HepG2 (cell line): Measurements from ENCODE around the gene MIPEP. TPM values are rescaled to one million over a fixed set of nuclear protein-coding genes. Genes with fewer than 3 reads are reported as not detected.

Source experiments
- ATAC-seq: fragments of 200-7000 bp; cut with Tn5 transposase; 3 replicates; pipeline ENCODE4 v1.9.1; 2020; ENCODE audit warnings: mild to moderate bottlenecking, moderate library complexity
- BruUV-seq: library from RNA; stranded (reverse); fragments of 400-500 nt; replicated peaks from 2 replicates; lab custom pipeline; 2021; lab: Mats Ljungman, UMichigan
- CTCF ChIA-PET: fragments of 300-600 bp; formaldehyde crosslinking; extraction: SDS; loops from one replicate; lab custom pipeline; 2021; ENCODE audit warnings: low total read pairs, inconsistent platforms, low intra/inter-chr PET ratio; lab: Yijun Ruan, JAX
- POLR2A ChIA-PET: fragments of 350-600 bp; sonication (Branson Sonifier 250); formaldehyde crosslinking; loops from one replicate; lab custom pipeline; 2020; ENCODE audit warnings: antibody characterized with exemption, inconsistent platforms; lab: Yijun Ruan, JAX
- DNase-seq: peaks from one replicate; pipeline ENCODE4 v3.0.0-alpha.2; 2015; ENCODE audit warnings: low spot score
- FAIRE-seq: peaks from 3 replicates; lab custom pipeline; 2011; peaks lifted over from hg19 to GRCh38; lab: Jason Lieb, UNC
- H2AFZ ChIP-seq: one replicate; pipeline ENCODE4 v1.6.1; 2011; ENCODE audit warnings: low read length, inconsistent platforms
- H3K27ac ChIP-seq: fragments of 300-600 bp; 3 replicates; pipeline ENCODE4 v1.8.0; 2011; ENCODE audit warnings: mixed run types, mild to moderate bottlenecking, mixed read lengths, low read length, inconsistent platforms; ENCODE audit not compliant: insufficient read depth; ENCODE audit errors: extremely low read length
- H3K27me3 ChIP-seq, 2 experiments: fragments of 200-600 bp in 1 of 2; 2 replicates in 1 of 2; 3 replicates in 1 of 2; pipeline versions ENCODE4 v1.6.0 to v1.8.0; 2011; ENCODE audit warnings: low read length in 2 of 2, mild to moderate bottlenecking in 2 of 2, moderate library complexity in 2 of 2, inconsistent platforms in 1 of 2; ENCODE audit not compliant: insufficient read depth in 2 of 2, control insufficient read depth in 1 of 2
- H3K36me3 ChIP-seq, 2 experiments: fragments of 200-600 bp in 1 of 2; replicated peaks in 1 of 2; 2 replicates in 1 of 2; 3 replicates in 1 of 2; pipeline versions ENCODE4 v1.5.1 to v1.8.0; 2011; ENCODE audit warnings: low read length in 2 of 2, inconsistent platforms in 1 of 2; ENCODE audit not compliant: insufficient read depth in 2 of 2, control insufficient read depth in 1 of 2
- H3K4me1 ChIP-seq: 2 replicates; pipeline ENCODE4 v1.5.1; 2012; ENCODE audit warnings: low read length, inconsistent platforms; ENCODE audit not compliant: insufficient read depth
- H3K4me2 ChIP-seq: 2 replicates; pipeline ENCODE4 v1.6.0; 2011; ENCODE audit warnings: low read depth, low read length, inconsistent platforms
- H3K4me3 ChIP-seq, 3 experiments: fragments of 200-600 bp in 1 of 3; sonication (generic), shearing (Covaris generic) in 1 of 3; replicated peaks in 1 of 3; 2 replicates each; pipeline ENCODE4 v1.5.1; 2011 to 2016; ENCODE audit warnings: low read length in 3 of 3, inconsistent platforms in 2 of 3, low read depth in 2 of 3, mild to moderate bottlenecking in 2 of 3, control low read depth in 1 of 3, mixed read lengths in 1 of 3; ENCODE audit not compliant: insufficient read depth in 1 of 3
- H3K79me2 ChIP-seq: one replicate; pipeline ENCODE4 v1.6.1; 2011; ENCODE audit warnings: low read length, inconsistent platforms; ENCODE audit not compliant: insufficient read depth
- H3K9ac ChIP-seq: 2 replicates; pipeline ENCODE4 v1.6.0; 2011; ENCODE audit warnings: mild to moderate bottlenecking, low read depth, low read length, inconsistent platforms; ENCODE audit not compliant: insufficient read depth
- H3K9me3 ChIP-seq: 2 replicates; pipeline ENCODE4 v1.5.1; 2012; ENCODE audit warnings: mild to moderate bottlenecking, low read length
- H4K20me1 ChIP-seq: 2 replicates; pipeline ENCODE4 v1.6.0; 2011; ENCODE audit warnings: inconsistent platforms, mild to moderate bottlenecking, low read length, moderate library complexity; ENCODE audit not compliant: insufficient read depth
- BCLAF1 ChIP-seq: fragments of 450-650 bp; IDR thresholded peaks from 2 replicates; pipeline ENCODE4 v1.6.1; 2017; ENCODE audit warnings: mild to moderate bottlenecking
- DNMT3B ChIP-seq: conservative IDR thresholded peaks from 2 replicates; pipeline ENCODE4 v1.6.1; 2016; ENCODE audit warnings: missing biosample characterization, control low read depth
- MAZ ChIP-seq, 2 experiments: sonication (generic) in 1 of 2; formaldehyde crosslinking in 1 of 2; IDR thresholded peaks; 2 replicates each; pipeline versions ENCODE4 v1.5.0 to v1.6.1; 2012 to 2020; ENCODE audit warnings: low read depth in 2 of 2, mild to moderate bottlenecking in 2 of 2, borderline replicate concordance in 1 of 2, improper control_type of control experiment in 1 of 2, low read length in 1 of 2, missing genetic modification reagents in 1 of 2, moderate library complexity in 1 of 2
- MIER3 ChIP-seq: IDR thresholded peaks from 2 replicates; pipeline ENCODE4 v1.6.1; 2016; ENCODE audit warnings: missing compliant biosample characterization, borderline replicate concordance
- PBX2 ChIP-seq: IDR thresholded peaks from 2 replicates; pipeline ENCODE4 v1.6.1; 2016; ENCODE audit warnings: control low read depth
- RORA ChIP-seq: sonication (generic); formaldehyde crosslinking; IDR thresholded peaks from 2 replicates; pipeline ENCODE4 v1.5.0; 2020; ENCODE audit warnings: mild to moderate bottlenecking, missing genetic modification reagents, moderate library complexity
- ZFP90 ChIP-seq: sonication (generic); formaldehyde crosslinking; IDR thresholded peaks from 2 replicates; pipeline ENCODE4 v1.8.0; 2022; ENCODE audit warnings: missing genetic modification reagents, mild to moderate bottlenecking, inconsistent platforms, borderline replicate concordance
- ZNF264 ChIP-seq: sonication (generic); formaldehyde crosslinking; IDR thresholded peaks from 2 replicates; pipeline ENCODE4 v1.4.0; 2020; ENCODE audit warnings: missing genetic modification reagents
- ZNF446 ChIP-seq: sonication (generic); formaldehyde crosslinking; IDR thresholded peaks from 2 replicates; pipeline ENCODE4 v1.5.0; 2020; ENCODE audit warnings: mild to moderate bottlenecking, missing genetic modification reagents
- ZNF530 ChIP-seq: sonication (generic); formaldehyde crosslinking; IDR thresholded peaks from 2 replicates; pipeline ENCODE4 v1.5.0; 2020; ENCODE audit warnings: low read depth, mild to moderate bottlenecking, missing genetic modification reagents
- ZNF746 ChIP-seq: sonication (generic); formaldehyde crosslinking; IDR thresholded peaks from 2 replicates; pipeline ENCODE4 v1.8.0; 2022; ENCODE audit warnings: mild to moderate bottlenecking, missing genetic modification reagents
- ZNF784 ChIP-seq: sonication (generic); formaldehyde crosslinking; IDR thresholded peaks from 2 replicates; pipeline ENCODE4 v1.5.1; 2020; ENCODE audit warnings: missing genetic modification reagents, mild to moderate bottlenecking, borderline replicate concordance
- ZNF790 ChIP-seq: sonication (generic); formaldehyde crosslinking; IDR thresholded peaks from 2 replicates; pipeline ENCODE4 v1.8.0; 2022; ENCODE audit warnings: missing genetic modification reagents, mild to moderate bottlenecking, borderline replicate concordance
- whole genome bisulfite sequencing: methylation state at CpG from one replicate; pipeline ENCODE4 v1.1.6; 2017; ENCODE audit warnings: low lambda C conversion rate; 5-methylcytosine and 5-hydroxymethylcytosine counted together
- in situ Hi-C: cut with HindIII; loops from 2 replicates; pipeline ENCODE4 v1.10.0; 2017; ENCODE audit warnings: low pct_unique_long_range_greater_than_20kb; ENCODE audit not compliant: extremely low pct_ligation_motif_present
- intact Hi-C: fragments of 100-400 bp; cut with micrococcal nuclease; formaldehyde crosslinking; loops from one replicate; pipeline ENCODE4 v1.10.0; 2022; ENCODE audit not compliant: unreplicated experiment
- polyA plus RNA-seq, 8 experiments: library from polyadenylated mRNA; depleted of rRNA in 3 of 8; stranded (reverse) in 7 of 8; unstranded in 1 of 8; fragments of >200 nt; fragmentation: Illumina TruSeq in 4 of 8; extraction: Trizol in 4 of 8; gene quantifications; 2 replicates each; pipeline versions ENCODE4 v1.2.1 to v1.2.3, GENCODE V29; 2011 to 2016; ENCODE audit warnings: low read depth in 4 of 8, missing spikeins in 1 of 8, mixed read lengths in 1 of 8; ENCODE audit not compliant: insufficient read depth in 1 of 8
- total RNA-seq, 5 experiments: library from RNA; depleted of rRNA; stranded (reverse); fragments of >200 nt; fragmentation: Illumina TruSeq; extraction: Trizol; gene quantifications; 2 replicates each; pipeline ENCODE4 v1.2.3, GENCODE V29; 2016; ENCODE audit warnings: low read depth in 1 of 5

MIPEP gene
- total and polyA plus RNA-seq, 2 of the 13 experiments (the other 11 are each of a cell fraction or from before 2014, with no cell fraction given): 9.3 to 24.1 TPM

- H3K27ac ChIP-seq: no peak overlapping the region
- DNase-seq: no peak
- CTCF ChIA-PET: no interaction called here
- H3K4me2 ChIP-seq: no peak overlapping the region
- no peak overlapping the region for H3K4me3 ChIP-seq
- no peaks in the 10 kb centered on the region for H3K79me2 ChIP-seq
- peaks cover 10% of the 10 kb centered on the region for H3K4me1 ChIP-seq
- FAIRE-seq: no peak
- no peak overlapping the region for H2AFZ ChIP-seq
- in situ Hi-C loops: no loop called here
- no TSS peak for BruUV-seq
- H3K9me3 ChIP-seq: no peaks in the 10 kb centered on the region
- ATAC-seq: no peak
- intact Hi-C loops: no loop called here
- TF ChIP-seq PBX2 (CRISPR knock-in tag) (no peak), BCLAF1 (no peak), ZNF746 (CRISPR knock-in tag) (no peak), ZFP90 (CRISPR knock-in tag) (no peak), ZNF790 (CRISPR knock-in tag) (no peak), MAZ (IDR thresholded peaks at IDR 0.05; ENCODE audit: borderline replicate concordance, low read depth, low read length) (no peak), MAZ (CRISPR knock-in tag; IDR thresholded peaks at IDR 0.05; ENCODE audit: low read depth) (no peak), ZNF530 (CRISPR knock-in tag) (no peak), MIER3 (CRISPR knock-in tag) (no peak), DNMT3B (no peak), RORA (CRISPR knock-in tag) (no peak), ZNF446 (CRISPR knock-in tag) (no peak), ZNF784 (no peak), ZNF264 (no peak)
- no peaks in the 10 kb centered on the region for H3K27me3 ChIP-seq
- POLR2A ChIA-PET: no interaction called here
- no peak overlapping the region for H3K9ac ChIP-seq
- 96% methylated on average over 1 of the region's 1 CpG for WGBS
- H4K20me1 ChIP-seq: no peaks in the 10 kb centered on the region
- no peaks in the 10 kb centered on the region for H3K36me3 ChIP-seq
Observed at GRCh38 chr13:23792680-23793079, 96.5 kb downstream of the MIPEP start.
